ENCODE results near the gene CCL18. TPM values are rescaled to one million over a fixed set of nuclear protein-coding genes. Genes with fewer than 3 reads are reported as not detected.
"Not testable (repeated sequence)": the region's sequence is repeated elsewhere in the genome, so short reads cannot be mapped to it uniquely, and the experiment has no call there.

CCL18 gene
- total and polyA plus RNA-seq, 9 donors, result 0.20 to 28.4 (median 0.90) TPM; not detected in 3

- DNase-seq, result no peak
- Histone ChIP-seq H3K36me3 (no peaks in the 10 kb centered on the region), H3K9me3 (no peaks in the 10 kb centered on the region), H3K4me3 (no peak overlapping the region), H3K27ac (no peak overlapping the region), H3K27me3 (no peaks in the 10 kb centered on the region), H3K4me1 (ENCODE audit: insufficient read depth) (no peaks in the 10 kb centered on the region)
- intact Hi-C loops (cut with DNase I), result no loop called here
- no peak for TF ChIP-seq POLR2A (IDR thresholded peaks at IDR 0.05)
- no peak for TF ChIP-seq EP300 (IDR thresholded peaks at IDR 0.05)
- TF ChIP-seq, protein P1, sequence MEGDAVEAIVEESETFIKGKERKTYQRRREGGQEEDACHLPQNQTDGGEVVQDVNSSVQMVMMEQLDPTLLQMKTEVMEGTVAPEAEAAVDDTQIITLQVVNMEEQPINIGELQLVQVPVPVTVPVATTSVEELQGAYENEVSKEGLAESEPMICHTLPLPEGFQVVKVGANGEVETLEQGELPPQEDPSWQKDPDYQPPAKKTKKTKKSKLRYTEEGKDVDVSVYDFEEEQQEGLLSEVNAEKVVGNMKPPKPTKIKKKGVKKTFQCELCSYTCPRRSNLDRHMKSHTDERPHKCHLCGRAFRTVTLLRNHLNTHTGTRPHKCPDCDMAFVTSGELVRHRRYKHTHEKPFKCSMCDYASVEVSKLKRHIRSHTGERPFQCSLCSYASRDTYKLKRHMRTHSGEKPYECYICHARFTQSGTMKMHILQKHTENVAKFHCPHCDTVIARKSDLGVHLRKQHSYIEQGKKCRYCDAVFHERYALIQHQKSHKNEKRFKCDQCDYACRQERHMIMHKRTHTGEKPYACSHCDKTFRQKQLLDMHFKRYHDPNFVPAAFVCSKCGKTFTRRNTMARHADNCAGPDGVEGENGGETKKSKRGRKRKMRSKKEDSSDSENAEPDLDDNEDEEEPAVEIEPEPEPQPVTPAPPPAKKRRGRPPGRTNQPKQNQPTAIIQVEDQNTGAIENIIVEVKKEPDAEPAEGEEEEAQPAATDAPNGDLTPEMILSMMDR (IDR thresholded peaks at IDR 0.05), result no peak
- 63 to 80% (median 76%) methylated on average over 1 of the region's 1 CpG for WGBS, 3 donors
Observed at GRCh38 chr17:36094232-36094631, 30.2 kb downstream of the CCL18 start.

DNA sequence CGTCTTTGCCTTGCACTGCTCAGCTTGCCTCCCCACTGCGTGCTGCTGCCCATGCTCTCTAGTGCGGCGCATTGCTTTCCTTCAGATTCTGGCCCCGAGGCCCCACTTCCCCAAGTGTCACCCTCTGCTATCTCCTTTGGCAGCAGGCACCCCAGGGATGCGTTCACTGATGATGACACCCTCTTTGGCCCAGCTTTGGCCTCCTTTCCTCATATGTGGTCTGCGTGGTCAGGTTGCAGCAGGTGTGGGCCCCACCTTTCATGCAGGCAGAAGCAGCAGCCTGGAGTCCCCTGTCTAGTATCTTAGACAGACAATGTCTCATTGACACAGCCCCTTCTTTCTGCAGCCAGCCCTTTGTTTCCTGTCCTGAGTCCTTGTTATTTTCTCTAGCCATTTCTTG is 30.7 kb downstream of the CCL18 start:
- Histone ChIP-seq H3K4me1 (ENCODE audit: insufficient read depth) (no peaks in the 10 kb centered on the region), H3K36me3 (no peaks in the 10 kb centered on the region), H3K9me3 (no peaks in the 10 kb centered on the region), H3K27me3 (no peaks in the 10 kb centered on the region), H3K4me3 (no peak overlapping the region), H3K27ac (no peak overlapping the region)
- DNase-seq, result no peak
- 86 to 92% (median 90%) methylated on average over 7 of the region's 7 CpGs for WGBS, 3 donors
- intact Hi-C loops (cut with DNase I), result no loop called here
- TF ChIP-seq POLR2A (IDR thresholded peaks at IDR 0.05) (no peak), EP300 (IDR thresholded peaks at IDR 0.05) (no peak)
- TF ChIP-seq, protein P1 (IDR thresholded peaks at IDR 0.05), result no peak

DNA sequence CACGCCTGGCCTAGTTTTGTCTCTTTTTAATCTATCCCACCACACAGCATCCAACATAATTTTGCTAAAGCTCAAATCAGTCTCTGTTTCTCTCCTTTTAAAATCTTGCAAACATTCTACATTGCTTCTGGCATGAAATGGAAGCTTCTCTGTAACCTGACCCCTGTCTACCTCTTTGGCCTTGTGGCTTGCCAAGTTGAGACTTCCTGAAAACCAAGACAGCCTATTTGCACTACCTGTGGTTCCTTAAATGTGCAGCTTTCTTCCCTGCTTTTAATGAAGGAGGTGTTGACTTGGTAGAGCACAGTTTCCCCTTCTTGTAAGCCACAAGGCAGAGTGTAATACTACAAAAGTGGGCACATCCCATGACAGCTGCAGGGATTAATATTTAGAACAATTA is 31.9 kb downstream of the CCL18 start:
- Histone ChIP-seq H3K27ac (no peak overlapping the region), H3K4me1 (ENCODE audit: insufficient read depth) (no peaks in the 10 kb centered on the region), H3K4me3 (no peak overlapping the region), H3K27me3 (no peaks in the 10 kb centered on the region), H3K9me3 (no peaks in the 10 kb centered on the region), H3K36me3 (no peaks in the 10 kb centered on the region)
- intact Hi-C loops (cut with DNase I), result no loop called here
- TF ChIP-seq POLR2A (IDR thresholded peaks at IDR 0.05), result no peak
- TF ChIP-seq, protein P1 (IDR thresholded peaks at IDR 0.05), result no peak
- 46 to 75% (median 61%) methylated on average over 1 of the region's 1 CpG for WGBS, 3 donors
- DNase-seq, result no peak

DNA sequence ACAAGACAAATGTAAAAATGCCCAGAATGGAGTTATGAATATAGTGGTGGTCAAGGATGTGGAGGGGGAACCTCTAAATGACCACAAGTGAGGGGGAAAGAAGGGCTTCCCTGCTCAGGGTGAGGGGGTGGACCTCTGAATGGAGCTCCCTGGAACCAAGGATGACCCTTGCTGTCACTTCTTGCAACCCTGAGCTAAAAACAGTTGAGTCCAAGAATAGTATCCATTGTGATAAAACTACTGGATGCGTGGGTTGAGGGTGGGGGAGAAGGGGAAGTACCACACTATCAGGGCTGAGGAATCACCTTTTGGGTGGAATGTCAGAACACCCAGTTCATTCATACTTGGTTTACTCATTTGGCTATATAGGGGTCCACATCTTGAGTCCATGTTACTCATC is 34.9 kb downstream of the CCL18 start:
- H3K27ac ChIP-seq; H3K4me1 ChIP-seq (ENCODE audit: insufficient read depth); H3K27me3 ChIP-seq; intact Hi-C loops (cut with DNase I); H3K9me3 ChIP-seq; DNase-seq; H3K4me3 ChIP-seq; H3K36me3 ChIP-seq: not testable (repeated sequence)
- 50 to 76% (median 66%) methylated on average over 1 of the region's 1 CpG for WGBS, 3 donors

- H3K4me3 ChIP-seq; DNase-seq; H3K4me1 ChIP-seq (ENCODE audit: insufficient read depth); H3K27ac ChIP-seq; intact Hi-C loops (cut with DNase I); H3K36me3 ChIP-seq; H3K27me3 ChIP-seq; H3K9me3 ChIP-seq: not testable (repeated sequence)
- 77 to 85% (median 77%) methylated on average over 6 of the region's 6 CpGs for WGBS, 3 donors
Observed at GRCh38 chr17:36103401-36103975, 39.4 kb downstream of the CCL18 start, which contains the start of gene CCL4. CCL4 (plus strand) TSS chr17:36103827; CDS start chr17:36103906, 79 bp downstream.

- H3K27ac ChIP-seq; H3K4me1 ChIP-seq (ENCODE audit: insufficient read depth); H3K36me3 ChIP-seq; DNase-seq; H3K27me3 ChIP-seq; intact Hi-C loops (cut with DNase I); H3K4me3 ChIP-seq; H3K9me3 ChIP-seq: not testable (repeated sequence)
- WGBS, 3 donors, result 46 to 59% (median 51%) methylated on average over 4 to 7 of the region's 7 CpGs
Observed at GRCh38 chr17:36104246-36104645, 40.2 kb downstream of the CCL18 start.
